ENCODE results near the gene GPHN.

Gene GPHN

DNA sequence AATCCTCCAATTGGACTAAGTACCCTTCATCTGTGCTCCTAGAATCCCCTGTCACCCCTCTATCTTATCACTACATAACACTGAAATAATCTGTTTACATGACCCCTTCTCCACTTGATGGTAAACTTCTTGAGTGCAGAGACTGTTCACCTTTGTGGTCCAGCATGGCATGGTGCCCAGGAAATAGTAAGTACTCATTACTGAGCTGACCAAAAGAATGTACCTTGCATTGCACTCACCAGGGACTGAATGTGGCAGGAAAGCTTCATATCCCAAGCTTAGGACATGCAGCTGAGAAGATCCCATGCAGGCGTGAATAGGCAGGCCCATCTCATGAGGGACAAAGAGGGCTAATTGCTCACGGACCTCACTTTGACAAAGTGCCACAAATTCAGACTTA lies 679.9 kb downstream of the GPHN start:
- no peak overlapping the region for H3K4me3 ChIP-seq (ENCODE audit: low read depth, low read length)
- no peaks in the 10 kb centered on the region for H3K27me3 ChIP-seq (ENCODE audit: control insufficient read depth, insufficient read depth, low read length)
- H3K4me1 ChIP-seq (ENCODE audit: control insufficient read depth, insufficient read depth, low read length): 0 out of 2 replicates have a peak, but pooled peaks cover 3% of the 10 kb centered on the region
- no peak overlapping the region for H3K27ac ChIP-seq (ENCODE audit: low read depth, low read length)
- H3K9ac ChIP-seq (ENCODE audit: low read depth, low read length): no peak overlapping the region
- H3K36me3 ChIP-seq (ENCODE audit: control insufficient read depth, insufficient read depth, low read length): no peaks in the 10 kb centered on the region
- H3K9me3 ChIP-seq (ENCODE audit: control insufficient read depth, insufficient read depth, low read length): no peaks in the 10 kb centered on the region

DNA sequence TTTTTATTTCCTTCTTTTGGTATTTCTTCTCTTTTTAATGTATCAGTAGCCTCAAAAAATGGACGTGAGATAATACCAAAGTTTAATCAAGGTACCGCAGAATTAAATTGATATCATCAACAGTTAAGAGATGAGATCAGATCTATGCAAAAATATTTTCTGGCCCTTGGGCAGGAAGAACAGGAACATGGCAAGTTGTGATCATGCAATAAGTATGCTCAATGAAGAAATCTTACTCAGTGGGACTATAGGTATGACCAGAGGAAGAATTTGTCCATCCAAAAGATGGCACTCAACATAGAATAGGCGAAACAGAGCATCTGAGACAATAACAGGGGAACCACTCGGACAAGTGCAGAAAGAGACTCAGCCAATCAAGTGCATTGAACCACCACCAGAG lies 680.4 kb downstream of the GPHN start:
- Histone ChIP-seq H3K27ac (ENCODE audit: low read depth, low read length) (no peak overlapping the region), H3K27me3 (ENCODE audit: control insufficient read depth, insufficient read depth, low read length) (no peaks in the 10 kb centered on the region), H3K36me3 (ENCODE audit: control insufficient read depth, insufficient read depth, low read length) (no peaks in the 10 kb centered on the region), H3K9me3 (ENCODE audit: control insufficient read depth, insufficient read depth, low read length) (no peaks in the 10 kb centered on the region), H3K9ac (ENCODE audit: low read depth, low read length) (no peak overlapping the region), H3K4me1 (ENCODE audit: control insufficient read depth, insufficient read depth, low read length) (0 out of 2 replicates have a peak, but pooled peaks cover 3% of the 10 kb centered on the region), H3K4me3 (ENCODE audit: low read depth, low read length) (no peak overlapping the region)

DNA sequence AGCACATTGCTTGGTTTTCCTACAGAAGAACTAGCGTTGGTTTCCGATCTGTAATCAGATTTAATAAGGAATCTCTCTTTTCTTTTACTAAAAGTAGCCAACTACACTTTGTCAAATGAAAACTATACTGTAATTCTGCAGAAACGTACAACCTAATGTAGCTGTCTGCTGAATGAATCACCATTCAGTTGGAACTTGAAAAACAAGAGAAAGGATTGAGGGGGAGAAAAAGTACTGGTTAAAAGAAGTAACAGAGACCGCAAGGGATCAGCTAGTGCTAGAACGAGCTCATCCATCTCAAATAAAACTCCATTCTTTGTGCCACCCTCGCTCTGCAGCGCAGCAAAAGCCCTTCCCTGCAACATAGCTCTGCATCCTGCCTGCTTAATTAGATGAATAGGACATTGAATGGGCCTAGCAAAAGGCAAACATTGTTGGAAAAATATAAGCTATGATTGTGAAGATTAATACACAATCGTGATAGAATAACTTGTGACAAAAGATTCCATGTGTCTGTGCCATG lies 683.9 kb downstream of the GPHN start:
- Histone ChIP-seq H3K4me3 (ENCODE audit: low read depth, low read length) (no peak overlapping the region), H3K27me3 (ENCODE audit: control insufficient read depth, insufficient read depth, low read length) (no peaks in the 10 kb centered on the region), H3K36me3 (ENCODE audit: control insufficient read depth, insufficient read depth, low read length) (no peaks in the 10 kb centered on the region), H3K4me1 (ENCODE audit: control insufficient read depth, insufficient read depth, low read length) (no peaks in the 10 kb centered on the region), H3K9ac (ENCODE audit: low read depth, low read length) (no peak overlapping the region), H3K27ac (ENCODE audit: low read depth, low read length) (no peak overlapping the region), H3K9me3 (ENCODE audit: control insufficient read depth, insufficient read depth, low read length) (no peaks in the 10 kb centered on the region)

DNA sequence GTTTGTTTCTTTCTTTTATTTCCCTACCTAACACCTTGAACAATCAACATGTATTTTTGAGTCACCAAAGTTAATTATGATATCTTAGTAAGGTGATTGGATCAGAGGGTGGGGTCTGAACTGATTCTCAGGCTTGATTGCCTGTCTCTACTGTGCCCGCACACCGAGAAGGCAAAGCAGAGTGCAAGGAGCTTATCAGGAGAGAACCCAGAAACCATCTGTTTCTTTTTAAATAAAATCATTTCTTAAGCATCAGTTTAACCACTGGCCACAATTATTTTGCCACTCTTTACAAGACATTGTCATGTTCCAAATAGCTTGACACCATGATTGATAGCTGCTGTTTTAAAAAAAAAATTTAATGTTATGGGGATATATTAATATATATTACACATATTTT lies 684.4 kb downstream of the GPHN start:
- Histone ChIP-seq H3K9me3 (ENCODE audit: control insufficient read depth, insufficient read depth, low read length) (no peaks in the 10 kb centered on the region), H3K4me3 (ENCODE audit: low read depth, low read length) (no peak overlapping the region), H3K27ac (ENCODE audit: low read depth, low read length) (no peak overlapping the region), H3K36me3 (ENCODE audit: control insufficient read depth, insufficient read depth, low read length) (no peaks in the 10 kb centered on the region), H3K9ac (ENCODE audit: low read depth, low read length) (no peak overlapping the region), H3K27me3 (ENCODE audit: control insufficient read depth, insufficient read depth, low read length) (no peaks in the 10 kb centered on the region), H3K4me1 (ENCODE audit: control insufficient read depth, insufficient read depth, low read length) (no peaks in the 10 kb centered on the region)

DNA sequence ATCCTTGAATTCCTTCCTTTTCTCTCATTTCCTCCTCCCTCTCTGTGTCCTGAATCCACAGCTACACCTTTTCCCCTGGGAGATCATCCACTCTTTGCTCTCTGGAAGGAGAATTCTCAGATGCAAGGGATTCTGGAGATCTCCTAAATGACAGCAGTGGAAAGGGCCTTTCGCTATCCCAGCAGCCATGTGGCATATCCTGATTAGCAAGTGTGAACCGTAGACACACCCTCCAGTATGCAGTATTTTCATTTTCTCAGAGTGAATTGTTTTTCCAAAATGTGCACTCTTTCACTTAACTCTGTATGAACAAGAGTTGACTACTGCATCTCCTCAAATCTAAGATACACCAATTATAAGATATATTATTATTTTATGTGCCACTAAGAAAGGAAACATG lies 687.3 kb downstream of the GPHN start:
- no peak overlapping the region for H3K9ac ChIP-seq (ENCODE audit: low read depth, low read length)
- H3K27me3 ChIP-seq (ENCODE audit: control insufficient read depth, insufficient read depth, low read length): no peaks in the 10 kb centered on the region
- H3K9me3 ChIP-seq (ENCODE audit: control insufficient read depth, insufficient read depth, low read length): no peaks in the 10 kb centered on the region
- H3K4me3 ChIP-seq (ENCODE audit: low read depth, low read length): no peak overlapping the region
- no peaks in the 10 kb centered on the region for H3K4me1 ChIP-seq (ENCODE audit: control insufficient read depth, insufficient read depth, low read length)
- H3K36me3 ChIP-seq (ENCODE audit: control insufficient read depth, insufficient read depth, low read length): no peaks in the 10 kb centered on the region
- no peak overlapping the region for H3K27ac ChIP-seq (ENCODE audit: low read depth, low read length)

DNA sequence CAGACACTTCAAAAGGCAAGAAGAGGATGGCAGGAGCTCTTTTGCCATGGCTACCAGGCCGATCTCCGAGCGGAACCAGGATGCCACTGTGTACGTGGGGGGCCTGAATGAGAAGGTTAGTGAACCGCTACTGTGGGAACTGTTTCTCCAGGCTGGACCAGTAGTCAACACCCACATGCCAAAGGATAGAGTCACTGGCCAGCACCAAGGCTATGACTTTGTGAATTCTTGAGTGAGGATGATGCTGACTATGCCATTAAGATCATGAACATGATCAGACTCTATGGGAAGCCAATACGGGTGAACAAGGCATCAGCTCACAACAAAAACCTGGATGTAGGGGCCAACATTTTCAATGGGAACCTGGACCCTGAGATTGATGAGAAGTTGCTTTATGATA lies 691.1 kb downstream of the GPHN start:
- H3K36me3 ChIP-seq (ENCODE audit: control insufficient read depth, insufficient read depth, low read length): no peaks in the 10 kb centered on the region
- no peaks in the 10 kb centered on the region for H3K27me3 ChIP-seq (ENCODE audit: control insufficient read depth, insufficient read depth, low read length)
- H3K4me3 ChIP-seq (ENCODE audit: low read depth, low read length): no peak overlapping the region
- H3K4me1 ChIP-seq (ENCODE audit: control insufficient read depth, insufficient read depth, low read length): no peaks in the 10 kb centered on the region
- H3K27ac ChIP-seq (ENCODE audit: low read depth, low read length): no peak overlapping the region
- no peaks in the 10 kb centered on the region for H3K9me3 ChIP-seq (ENCODE audit: control insufficient read depth, insufficient read depth, low read length)
- no peak overlapping the region for H3K9ac ChIP-seq (ENCODE audit: low read depth, low read length)

DNA sequence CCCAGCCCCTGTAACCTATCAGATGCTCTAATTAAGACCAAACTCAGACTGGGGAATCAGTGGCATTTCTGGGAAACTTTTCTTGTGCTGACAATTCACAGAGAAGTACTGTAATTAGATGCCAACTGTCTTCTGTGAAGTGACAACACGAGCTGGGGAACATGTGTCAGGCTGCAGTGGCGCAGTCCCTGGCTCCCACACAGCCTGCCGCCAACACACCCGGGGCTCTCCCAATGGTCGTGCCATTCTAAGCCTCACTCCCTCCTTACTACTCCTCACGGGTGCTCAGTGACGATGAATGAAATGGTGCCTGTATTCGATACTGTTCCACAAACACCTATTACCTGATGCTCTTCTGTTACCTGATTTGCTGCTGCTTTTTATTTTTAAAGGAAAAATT lies 699.9 kb downstream of the GPHN start:
- no peaks in the 10 kb centered on the region for H3K9me3 ChIP-seq (ENCODE audit: control insufficient read depth, insufficient read depth, low read length)
- H3K27ac ChIP-seq (ENCODE audit: low read depth, low read length): no peak overlapping the region
- no peaks in the 10 kb centered on the region for H3K27me3 ChIP-seq (ENCODE audit: control insufficient read depth, insufficient read depth, low read length)
- H3K4me1 ChIP-seq (ENCODE audit: control insufficient read depth, insufficient read depth, low read length): no peaks in the 10 kb centered on the region
- no peak overlapping the region for H3K9ac ChIP-seq (ENCODE audit: low read depth, low read length)
- no peak overlapping the region for H3K4me3 ChIP-seq (ENCODE audit: low read depth, low read length)
- H3K36me3 ChIP-seq (ENCODE audit: control insufficient read depth, insufficient read depth, low read length): no peaks in the 10 kb centered on the region

DNA sequence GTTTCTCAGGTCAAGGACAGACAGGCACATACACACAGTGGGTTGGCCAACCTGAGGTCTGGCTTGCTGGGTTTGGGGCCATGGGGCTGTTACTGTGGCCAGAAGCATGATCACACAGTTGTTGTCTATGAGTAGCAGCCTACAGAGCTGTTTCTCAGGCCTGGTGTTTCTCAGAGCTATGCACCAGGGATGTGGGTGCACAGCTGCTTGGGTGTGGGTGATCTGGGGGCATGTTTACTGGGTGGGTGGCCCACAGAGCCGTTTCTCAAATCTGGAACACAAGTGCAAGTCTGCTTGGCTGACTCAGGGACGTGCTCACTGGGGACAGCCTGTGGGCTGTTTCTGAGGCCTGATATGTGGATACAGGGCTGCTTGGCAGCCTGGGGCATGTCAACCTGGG lies 710.2 kb downstream of the GPHN start:
- no peaks in the 10 kb centered on the region for H3K27me3 ChIP-seq (ENCODE audit: control insufficient read depth, insufficient read depth, low read length)
- H3K36me3 ChIP-seq (ENCODE audit: control insufficient read depth, insufficient read depth, low read length): no peaks in the 10 kb centered on the region
- no peaks in the 10 kb centered on the region for H3K9me3 ChIP-seq (ENCODE audit: control insufficient read depth, insufficient read depth, low read length)
- no peak overlapping the region for H3K4me3 ChIP-seq (ENCODE audit: low read depth, low read length)
- no peak overlapping the region for H3K27ac ChIP-seq (ENCODE audit: low read depth, low read length)
- H3K9ac ChIP-seq (ENCODE audit: low read depth, low read length): no peak overlapping the region
- peaks cover 3% of the 10 kb centered on the region; the same call in 1 of the 2 replicates for H3K4me1 ChIP-seq (ENCODE audit: control insufficient read depth, insufficient read depth, low read length)

DNA sequence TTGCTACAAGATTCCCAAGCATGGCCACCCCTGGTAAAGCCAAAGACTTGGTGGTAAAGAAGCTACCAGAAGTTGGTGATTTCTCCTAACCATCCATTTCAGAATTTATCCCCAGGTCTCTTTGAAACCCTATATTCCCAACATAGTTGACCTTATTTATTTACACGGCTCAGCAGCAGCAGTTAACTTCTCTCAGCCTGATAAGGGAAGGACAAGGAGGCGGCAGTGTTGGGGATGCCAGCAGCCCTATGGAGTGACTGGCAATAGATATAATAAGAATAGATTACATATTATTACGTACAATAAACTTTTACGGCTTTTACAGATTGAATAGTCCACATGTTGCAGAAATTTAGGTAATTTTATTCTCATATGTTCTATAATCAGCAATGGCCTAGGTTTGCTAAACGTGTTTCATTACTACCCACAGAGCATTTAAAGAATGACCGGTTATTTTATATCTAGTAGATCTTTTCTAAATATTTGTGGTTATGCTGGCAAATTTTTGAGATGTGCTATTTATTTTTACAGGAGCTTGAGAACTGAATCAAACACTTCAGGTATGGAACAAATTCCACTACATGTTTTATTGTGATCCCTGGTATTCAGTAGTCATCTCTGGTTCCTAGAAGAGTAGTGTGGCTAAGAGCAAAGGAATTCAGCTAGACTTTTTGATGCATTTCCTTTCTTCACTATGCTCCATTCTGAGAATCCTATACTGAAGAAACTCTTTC lies 713.5 kb downstream of the GPHN start:
- H3K9ac ChIP-seq (ENCODE audit: low read depth, low read length): no peak overlapping the region

DNA sequence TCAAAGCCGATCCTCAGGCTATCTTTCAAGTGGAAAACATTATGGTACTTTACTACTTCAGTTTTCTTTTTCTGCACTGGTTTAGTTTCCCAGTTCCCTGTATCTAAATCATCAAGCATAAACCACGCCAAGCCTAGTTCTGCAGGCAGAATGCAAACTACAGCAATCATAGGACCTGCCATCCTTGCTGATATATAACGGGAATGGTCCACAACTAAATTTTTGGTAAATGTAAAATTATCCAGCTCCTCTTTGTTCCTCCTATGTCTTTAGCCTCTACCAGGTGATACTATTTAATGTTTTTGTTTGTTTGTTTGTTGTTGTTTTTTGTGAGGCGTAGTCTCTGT lies 714.0 kb downstream of the GPHN start:
- no peak overlapping the region for H3K9ac ChIP-seq (ENCODE audit: low read depth, low read length)
- H3K4me3 ChIP-seq (ENCODE audit: low read depth, low read length): no peak overlapping the region
- no peaks in the 10 kb centered on the region for H3K27me3 ChIP-seq (ENCODE audit: control insufficient read depth, insufficient read depth, low read length)
- no peaks in the 10 kb centered on the region for H3K36me3 ChIP-seq (ENCODE audit: control insufficient read depth, insufficient read depth, low read length)
- H3K9me3 ChIP-seq (ENCODE audit: control insufficient read depth, insufficient read depth, low read length): no peaks in the 10 kb centered on the region
- peaks cover 3% of the 10 kb centered on the region; the same call in 1 of the 2 replicates for H3K4me1 ChIP-seq (ENCODE audit: control insufficient read depth, insufficient read depth, low read length)
- no peak overlapping the region for H3K27ac ChIP-seq (ENCODE audit: low read depth, low read length)

More for the DNA sequence above, 713.5 kb downstream of the GPHN start:
- H3K27me3 ChIP-seq (ENCODE audit: control insufficient read depth, insufficient read depth, low read length): no peaks in the 10 kb centered on the region
- no peaks in the 10 kb centered on the region for H3K36me3 ChIP-seq (ENCODE audit: control insufficient read depth, insufficient read depth, low read length)
- H3K27ac ChIP-seq (ENCODE audit: low read depth, low read length): no peak overlapping the region
- no peak overlapping the region for H3K4me3 ChIP-seq (ENCODE audit: low read depth, low read length)
- no peaks in the 10 kb centered on the region for H3K9me3 ChIP-seq (ENCODE audit: control insufficient read depth, insufficient read depth, low read length)
- H3K4me1 ChIP-seq (ENCODE audit: control insufficient read depth, insufficient read depth, low read length): peaks cover 3% of the 10 kb centered on the region; the same call in 1 of the 2 replicates

DNA sequence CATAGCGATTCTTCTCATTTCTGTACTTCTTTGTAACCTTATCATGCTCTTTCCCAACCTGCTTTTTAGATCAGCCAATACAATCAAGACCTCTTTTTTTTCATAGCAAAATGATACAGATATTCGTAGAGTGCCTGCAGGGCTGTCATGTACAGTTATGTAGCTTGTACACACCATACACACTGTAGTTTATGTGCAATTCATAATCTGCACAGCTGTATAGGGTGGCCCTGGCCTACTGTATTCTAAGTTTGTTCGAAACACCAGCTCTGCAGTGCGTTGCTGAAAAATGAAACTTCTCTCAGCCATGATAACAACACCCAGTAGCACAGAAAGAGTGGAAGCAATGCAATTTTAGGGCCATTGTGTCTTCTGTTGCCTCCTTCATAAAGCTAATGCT lies 717.6 kb downstream of the GPHN start:
- H3K27me3 ChIP-seq (ENCODE audit: control insufficient read depth, insufficient read depth, low read length): no peaks in the 10 kb centered on the region
- H3K9ac ChIP-seq (ENCODE audit: low read depth, low read length): no peak overlapping the region
- no peak overlapping the region for H3K27ac ChIP-seq (ENCODE audit: low read depth, low read length)

More for the DNA sequence above, 717.6 kb downstream of the GPHN start:
- Histone ChIP-seq H3K4me1 (ENCODE audit: control insufficient read depth, insufficient read depth, low read length) (peaks cover 3% of the 10 kb centered on the region; the same call in 1 of the 2 replicates), H3K9me3 (ENCODE audit: control insufficient read depth, insufficient read depth, low read length) (no peaks in the 10 kb centered on the region), H3K4me3 (ENCODE audit: low read depth, low read length) (no peak overlapping the region), H3K36me3 (ENCODE audit: control insufficient read depth, insufficient read depth, low read length) (no peaks in the 10 kb centered on the region)

All from HUES48 (cell line).